ENCODE data around the gene LYSMD4.

- TF ChIP-seq ISL1 (CRISPR knock-in tag; IDR thresholded peaks at IDR 0.05): no peak
- TF ChIP-seq TOX (CRISPR knock-in tag; IDR thresholded peaks at IDR 0.05; ENCODE audit: borderline replicate concordance): no peak
- TF ChIP-seq CSRNP3 (CRISPR knock-in tag; IDR thresholded peaks at IDR 0.05): no peak
- TF ChIP-seq PATZ1 (CRISPR knock-in tag; IDR thresholded peaks at IDR 0.05; ENCODE audit: borderline replicate concordance): no peak
- TF ChIP-seq BACH2 (CRISPR knock-in tag; IDR thresholded peaks at IDR 0.05; ENCODE audit: borderline replicate concordance): no peak
- no peak for TF ChIP-seq ZFP30 (CRISPR knock-in tag; IDR thresholded peaks at IDR 0.05)
- no peak for TF ChIP-seq ARNTL (CRISPR knock-in tag; IDR thresholded peaks at IDR 0.05; ENCODE audit: borderline replicate concordance, low read depth)
- TF ChIP-seq TSHZ2 (CRISPR knock-in tag; IDR thresholded peaks at IDR 0.05): no peak
- TF ChIP-seq PPARA (CRISPR knock-in tag; IDR thresholded peaks at IDR 0.05; ENCODE audit: borderline replicate concordance): no peak
- no peak for TF ChIP-seq ZC3H10 (CRISPR knock-in tag; IDR thresholded peaks at IDR 0.05)
- TF ChIP-seq CSDC2 (CRISPR knock-in tag; IDR thresholded peaks at IDR 0.05): no peak
Measured at GRCh38 chr15:99712415-99712814, 20.8 kb downstream of the LYSMD4 start.
